GM23338 (cell line): ENCODE results near the gene CLIP2.

Source experiments
- CTCF ChIP-seq, 2 experiments: fragments of 200-600 bp in 1 of 2; sonication (generic) in 1 of 2; conservative IDR thresholded peaks; 2 replicates each; pipeline versions ENCODE4 v1.5.1 to v1.6.1; 2016 to 2017; ENCODE audit warnings: antibody characterized with exemption in 2 of 2, low read depth in 2 of 2, mild to moderate bottlenecking in 2 of 2, moderate library complexity in 1 of 2
- EZH2 ChIP-seq: fragments of 200-600 bp; sonication (generic); IDR thresholded peaks from one replicate; pipeline ENCODE4 v1.8.0; 2017; ENCODE audit warnings: antibody characterized with exemption, mild to moderate bottlenecking, low read depth; ENCODE audit not compliant: unreplicated experiment
- EZH2phosphoT487 ChIP-seq: fragments of 200-600 bp; sonication (generic); IDR thresholded peaks from one replicate; pipeline ENCODE4 v1.8.1; 2018; ENCODE audit warnings: antibody characterized with exemption; ENCODE audit not compliant: unreplicated experiment
- POLR2AphosphoS5 ChIP-seq: IDR thresholded peaks from 2 replicates; pipeline ENCODE4 v1.6.1; 2016; ENCODE audit warnings: antibody characterized with exemption, low read depth
- STAT1 ChIP-seq: IDR thresholded peaks from one replicate; pipeline ENCODE4 v1.6.1; 2016; ENCODE audit warnings: antibody characterized with exemption; ENCODE audit not compliant: unreplicated experiment

GRCh38 chr7:74356589-74357315 is 67.5 kb downstream of the CLIP2 start:
- TF ChIP-seq CTCF (conservative IDR thresholded peaks at IDR 0.05; ENCODE audit: low read depth in 2 of 2) (no peak), STAT1 (no peak), EZH2phosphoT487 (no peak), EZH2 (no peak), POLR2AphosphoS5 (no peak)
